HG02759 (cell line): ENCODE measurements around the gene TRIM48.
"Not testable (repeated sequence)": the region's sequence is repeated elsewhere in the genome, so short reads cannot be mapped to it uniquely, and the experiment has no call there.

Experiments
- ATAC-seq: cut with Tn5 transposase; IDR thresholded peaks from one replicate; pipeline ENCODE4 v1.9.1; 2021; ENCODE audit warnings: mild to moderate bottlenecking, moderate library complexity; ENCODE audit not compliant: unreplicated experiment

Gene TRIM48

GRCh38 chr11:55261855-55262254 lies at the start of gene TRIM48:
TSS of gene TRIM48 (plus strand) at chr11:55262155. CDS start at chr11:55262268, 113 bp downstream.
- not testable (repeated sequence) for ATAC-seq

GRCh38 chr11:55238316-55238715 lies 23.6 kb upstream of the TRIM48 start:
- not testable (repeated sequence) for ATAC-seq

GRCh38 chr11:55263081-55263480 lies 1.1 kb downstream of the TRIM48 start:
- ATAC-seq, result no peak
